Endothelial cell (in vitro differentiated cells): ENCODE data around the gene ENGASE. TPM values are rescaled to one million over a fixed set of nuclear protein-coding genes. Genes with fewer than 3 reads are reported as not detected.
"Not testable (repeated sequence)": the region's sequence is repeated elsewhere in the genome, so short reads cannot be mapped to it uniquely, and the experiment has no call there.

ENCODE experiments used
- DNase-seq: peaks from one replicate; pipeline ENCODE4 v3.0.0; 2021; ENCODE audit warnings: low spot score
- H3K27ac Mint-ChIP-seq: one replicate; pipeline ENCODE4 v1.8.0; 2021; ENCODE audit warnings: mixed read lengths, inconsistent platforms; ENCODE audit not compliant: unreplicated experiment
- H3K27me3 Mint-ChIP-seq: one replicate; pipeline ENCODE4 v1.8.0; 2021; ENCODE audit warnings: mild to moderate bottlenecking, moderate library complexity, mixed read lengths, inconsistent platforms; ENCODE audit not compliant: unreplicated experiment
- H3K36me3 Mint-ChIP-seq: one replicate; pipeline ENCODE4 v1.8.0; 2021; ENCODE audit warnings: mild to moderate bottlenecking, low read depth, mixed read lengths, inconsistent platforms; ENCODE audit not compliant: unreplicated experiment
- H3K4me1 Mint-ChIP-seq: one replicate; pipeline ENCODE4 v1.8.0; 2021; ENCODE audit warnings: mild to moderate bottlenecking, mixed read lengths, inconsistent platforms; ENCODE audit not compliant: unreplicated experiment
- H3K4me3 Mint-ChIP-seq: one replicate; pipeline ENCODE4 v1.8.0; 2021; ENCODE audit warnings: mild to moderate bottlenecking, mixed read lengths, inconsistent platforms; ENCODE audit not compliant: unreplicated experiment
- H3K9me3 Mint-ChIP-seq: one replicate; pipeline ENCODE4 v1.8.0; 2021; ENCODE audit warnings: mixed read lengths, inconsistent platforms; ENCODE audit not compliant: unreplicated experiment
- total RNA-seq: library from RNA; stranded (reverse); fragmentation: NEBNext Ultra II Directional; extraction: Animal tissue kit (Norgen Biotek cat#: 25700); gene quantifications from one replicate; pipeline ENCODE4 v1.2.1, GENCODE V29; 2021; ENCODE audit not compliant: unreplicated experiment
- TF ChIP-seq, protein P1 (sequence below): fragments of 200-600 bp; sonication (generic); IDR thresholded peaks from one replicate; pipeline ENCODE4 v1.5.0; 2021; ENCODE audit warnings: antibody characterized with exemption; ENCODE audit not compliant: unreplicated experiment

The ENGASE gene
- total RNA-seq, 1 donor from 2014 or later = 31.6 TPM

DNA sequence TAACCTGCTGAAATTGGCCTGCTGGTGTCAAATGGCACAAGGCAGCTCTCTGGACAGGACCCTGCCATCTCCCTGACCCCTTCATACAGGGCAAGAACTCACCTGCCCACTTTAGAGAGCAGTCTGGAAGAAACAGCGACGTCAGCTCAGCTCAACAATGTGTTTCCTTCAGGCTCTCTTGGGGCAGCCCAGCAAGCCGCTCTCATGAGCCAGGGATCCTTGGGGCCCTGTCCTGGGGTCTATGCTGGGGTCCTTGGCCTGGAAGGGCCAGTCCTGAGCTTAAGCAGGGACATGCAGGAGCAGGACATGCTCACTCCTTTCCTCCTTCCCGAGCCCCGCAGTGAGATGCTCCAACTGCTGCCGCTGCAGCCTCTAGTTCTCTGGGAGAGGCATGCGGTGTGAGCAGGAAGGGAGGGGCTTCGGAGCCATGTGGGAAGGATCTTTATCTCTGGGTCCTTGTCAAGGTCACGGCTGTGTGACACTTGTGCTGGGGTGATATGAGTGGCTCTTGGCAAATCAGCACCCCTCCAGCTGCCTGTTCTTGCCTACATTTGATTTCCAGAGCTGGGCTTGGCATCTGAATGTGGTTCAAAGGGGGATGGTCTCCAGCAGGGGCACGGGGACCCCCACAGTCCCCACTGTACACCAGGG, 47.2 kb upstream of the ENGASE start:
- no peak overlapping the region for H3K4me3 Mint-ChIP-seq
- peaks cover 22% of the 10 kb centered on the region for H3K27me3 Mint-ChIP-seq
- no peak for DNase-seq
- no peak overlapping the region for H3K27ac Mint-ChIP-seq
- peaks cover 6% of the 10 kb centered on the region for H3K4me1 Mint-ChIP-seq
- H3K36me3 Mint-ChIP-seq = no peaks in the 10 kb centered on the region
- H3K9me3 Mint-ChIP-seq = no peaks in the 10 kb centered on the region
- TF ChIP-seq, protein P1, sequence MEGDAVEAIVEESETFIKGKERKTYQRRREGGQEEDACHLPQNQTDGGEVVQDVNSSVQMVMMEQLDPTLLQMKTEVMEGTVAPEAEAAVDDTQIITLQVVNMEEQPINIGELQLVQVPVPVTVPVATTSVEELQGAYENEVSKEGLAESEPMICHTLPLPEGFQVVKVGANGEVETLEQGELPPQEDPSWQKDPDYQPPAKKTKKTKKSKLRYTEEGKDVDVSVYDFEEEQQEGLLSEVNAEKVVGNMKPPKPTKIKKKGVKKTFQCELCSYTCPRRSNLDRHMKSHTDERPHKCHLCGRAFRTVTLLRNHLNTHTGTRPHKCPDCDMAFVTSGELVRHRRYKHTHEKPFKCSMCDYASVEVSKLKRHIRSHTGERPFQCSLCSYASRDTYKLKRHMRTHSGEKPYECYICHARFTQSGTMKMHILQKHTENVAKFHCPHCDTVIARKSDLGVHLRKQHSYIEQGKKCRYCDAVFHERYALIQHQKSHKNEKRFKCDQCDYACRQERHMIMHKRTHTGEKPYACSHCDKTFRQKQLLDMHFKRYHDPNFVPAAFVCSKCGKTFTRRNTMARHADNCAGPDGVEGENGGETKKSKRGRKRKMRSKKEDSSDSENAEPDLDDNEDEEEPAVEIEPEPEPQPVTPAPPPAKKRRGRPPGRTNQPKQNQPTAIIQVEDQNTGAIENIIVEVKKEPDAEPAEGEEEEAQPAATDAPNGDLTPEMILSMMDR = no peak

DNA sequence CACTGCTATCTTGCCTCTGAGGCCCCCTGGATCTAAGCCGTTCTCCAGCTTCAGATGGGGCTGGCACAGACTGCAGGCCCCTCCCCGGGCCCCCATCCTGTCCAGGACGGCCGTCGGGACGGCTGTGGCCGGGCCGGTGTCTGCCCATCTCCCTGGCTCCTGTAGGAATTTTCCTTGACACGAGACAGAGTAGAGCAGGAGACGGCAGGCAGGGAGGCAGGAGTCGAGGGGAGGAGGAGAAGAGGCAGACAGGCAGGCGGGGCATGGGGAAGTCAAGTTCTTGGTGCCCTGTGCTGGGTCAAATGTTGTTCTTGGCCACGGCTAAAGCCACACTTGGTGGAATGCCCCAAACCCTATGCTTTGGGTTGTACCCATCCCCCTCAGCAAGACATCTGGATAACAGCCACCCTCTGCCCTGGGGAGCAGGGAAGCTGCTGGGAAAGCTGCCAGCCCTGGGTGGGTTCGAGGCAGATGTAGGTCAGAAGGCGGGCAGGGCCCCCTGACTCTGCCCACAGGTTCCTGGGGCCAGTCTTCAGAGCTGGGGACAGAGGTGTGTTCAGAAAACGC, 46.6 kb upstream of the ENGASE start:
- TF ChIP-seq, protein P1 = no peak
- no peak overlapping the region for H3K4me3 Mint-ChIP-seq
- peaks cover 2% of the 10 kb centered on the region for H3K4me1 Mint-ChIP-seq
- H3K36me3 Mint-ChIP-seq = no peaks in the 10 kb centered on the region
- H3K27ac Mint-ChIP-seq = no peak overlapping the region
- H3K9me3 Mint-ChIP-seq = no peaks in the 10 kb centered on the region
- H3K27me3 Mint-ChIP-seq = peaks cover 20% of the 10 kb centered on the region
- no peak for DNase-seq

DNA sequence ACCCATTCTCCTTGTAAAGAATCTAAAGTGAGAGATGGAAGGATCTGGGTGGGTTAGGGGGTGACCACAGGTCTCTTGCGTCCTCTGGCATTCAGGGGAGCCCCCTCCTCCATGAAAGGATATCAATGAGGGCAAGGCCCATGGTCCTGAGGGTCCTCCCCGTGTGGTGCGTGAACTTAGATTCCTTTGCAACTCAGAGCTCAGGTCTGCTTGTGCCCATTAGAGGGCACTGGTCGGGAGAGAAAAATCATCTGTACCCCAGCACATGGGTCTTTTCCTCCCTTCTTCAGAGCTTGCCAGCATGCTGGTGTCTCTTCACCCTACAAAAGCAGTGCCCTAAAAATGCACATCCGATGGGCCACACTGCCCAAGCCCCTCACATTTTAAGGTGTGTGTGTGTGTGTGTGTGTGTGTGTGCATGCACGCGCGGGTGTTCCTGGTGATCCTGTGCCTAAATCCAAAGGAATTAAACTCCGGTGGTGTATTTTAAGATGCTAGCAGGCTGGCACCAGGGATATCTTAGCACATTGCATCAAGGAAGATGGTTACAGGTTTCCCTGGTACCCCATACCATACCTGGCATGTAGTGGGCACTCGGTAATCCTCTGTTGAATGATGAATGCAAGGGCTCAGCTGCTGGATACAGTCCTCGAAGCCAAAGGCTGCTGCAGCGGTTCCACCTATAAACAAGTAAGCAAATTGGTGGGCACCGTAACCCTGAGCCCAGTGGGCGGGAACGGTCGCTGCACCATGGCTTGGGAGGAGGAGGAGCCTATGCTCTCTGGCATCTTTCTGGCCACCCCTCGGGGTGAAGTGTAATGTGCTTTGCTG, 45.9 kb upstream of the ENGASE start:
- no peaks in the 10 kb centered on the region for H3K9me3 Mint-ChIP-seq
- DNase-seq = no peak
- H3K27me3 Mint-ChIP-seq = peaks cover 18% of the 10 kb centered on the region
- TF ChIP-seq, protein P1 = no peak
- no peak overlapping the region for H3K4me3 Mint-ChIP-seq
- peaks cover 2% of the 10 kb centered on the region for H3K4me1 Mint-ChIP-seq
- no peaks in the 10 kb centered on the region for H3K36me3 Mint-ChIP-seq
- no peak overlapping the region for H3K27ac Mint-ChIP-seq

DNA sequence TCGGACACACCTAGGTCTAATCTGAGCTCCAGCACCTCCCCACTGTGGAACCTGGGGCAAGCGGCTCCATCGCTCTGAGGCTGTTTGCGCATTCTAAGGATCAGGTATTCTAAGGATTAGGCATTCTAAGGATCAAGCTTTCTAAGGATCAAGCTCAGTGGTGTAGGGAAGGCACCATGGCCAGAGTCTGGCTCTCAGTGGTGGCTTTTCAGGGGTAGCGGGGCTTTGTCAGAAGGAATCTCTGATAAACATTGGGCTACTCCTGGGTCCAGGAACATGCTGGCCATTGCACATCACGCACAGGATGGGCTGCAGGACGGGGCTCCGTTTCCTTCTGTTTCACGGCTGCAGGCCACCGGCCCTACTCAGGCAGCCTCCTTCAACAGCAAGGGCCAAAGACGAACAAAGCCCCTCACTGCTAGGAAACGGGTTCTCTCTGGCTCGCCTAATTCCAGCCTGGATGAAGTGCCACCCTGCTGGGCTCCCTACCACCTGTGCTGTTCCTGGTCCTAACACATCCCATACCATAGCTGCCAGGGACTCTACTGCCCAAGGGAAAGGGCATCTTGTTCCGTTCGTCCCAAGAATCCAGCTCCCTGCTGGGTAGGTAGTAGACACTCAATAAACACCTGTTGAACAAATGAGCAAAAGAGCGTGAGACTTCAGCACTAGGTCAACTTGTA, 45.2 kb upstream of the ENGASE start:
- Mint-ChIP-seq H3K9me3 (no peaks in the 10 kb centered on the region), H3K4me3 (no peak overlapping the region), H3K4me1 (no peaks in the 10 kb centered on the region), H3K27ac (no peak overlapping the region), H3K27me3 (peaks cover 18% of the 10 kb centered on the region), H3K36me3 (no peaks in the 10 kb centered on the region)
- DNase-seq = no peak
- TF ChIP-seq, protein P1 = no peak

DNA sequence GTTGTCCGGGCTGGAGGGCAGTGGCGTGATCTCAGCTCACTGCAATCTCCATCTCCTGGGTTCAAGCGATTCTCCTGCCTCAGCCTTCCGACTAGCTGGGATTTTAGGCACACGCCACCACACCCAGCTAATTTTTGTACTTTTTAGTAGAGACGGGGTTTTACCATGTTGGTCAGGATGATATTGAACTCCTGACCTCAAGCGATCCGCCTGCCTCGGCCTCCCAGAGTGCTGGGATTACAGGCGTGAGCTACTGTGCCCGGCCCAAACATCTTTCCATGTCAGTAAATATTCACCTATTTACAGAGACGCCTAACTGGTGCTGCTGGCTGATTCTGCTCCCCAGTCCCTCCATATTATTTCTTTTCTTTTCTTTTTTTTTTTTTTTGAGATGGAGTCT, 44.0 kb upstream of the ENGASE start:
- H3K36me3 Mint-ChIP-seq, DNase-seq, H3K4me3 Mint-ChIP-seq, H3K4me1 Mint-ChIP-seq, H3K9me3 Mint-ChIP-seq, H3K27ac Mint-ChIP-seq: not testable (repeated sequence)
- peaks cover 11% of the 10 kb centered on the region for H3K27me3 Mint-ChIP-seq
